ENCODE data around the gene MAOA.

DNA sequence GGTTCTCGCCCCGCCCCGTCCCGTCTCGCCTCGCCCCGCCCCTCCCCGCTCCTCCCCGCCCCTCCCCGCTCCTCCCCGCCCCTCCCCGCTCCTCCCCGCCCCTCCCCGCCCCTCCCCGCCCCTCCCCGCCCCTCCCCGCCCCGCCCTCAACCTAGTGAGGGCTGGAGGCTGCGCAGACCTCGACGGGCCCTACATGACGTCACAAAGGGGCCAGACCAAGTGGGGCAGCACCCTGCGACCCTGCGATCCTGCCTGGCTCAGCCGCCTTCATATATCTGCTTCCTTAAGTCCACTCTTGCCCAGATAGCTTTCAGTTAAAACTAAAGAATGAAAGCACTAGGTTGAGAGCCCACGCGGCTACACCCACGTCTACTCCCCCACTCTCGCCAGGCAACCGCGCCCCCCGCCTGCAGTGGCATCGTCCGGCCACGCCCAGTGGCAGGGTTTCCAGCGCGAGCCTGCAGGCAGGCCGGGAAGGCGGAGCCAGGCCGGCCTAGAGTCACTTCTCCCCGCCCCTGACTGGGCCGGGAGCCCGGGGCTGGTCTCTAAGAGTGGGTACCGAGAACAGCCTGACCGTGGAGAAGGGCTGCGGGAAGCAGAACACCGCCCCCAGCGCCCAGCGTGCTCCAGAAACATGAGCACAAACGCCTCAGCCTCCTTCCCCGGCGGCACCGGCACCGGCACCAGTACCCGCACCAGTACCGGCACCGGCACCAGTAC is 1.5 kb upstream of the MAOA start:
- TF ChIP-seq, protein P1, sequence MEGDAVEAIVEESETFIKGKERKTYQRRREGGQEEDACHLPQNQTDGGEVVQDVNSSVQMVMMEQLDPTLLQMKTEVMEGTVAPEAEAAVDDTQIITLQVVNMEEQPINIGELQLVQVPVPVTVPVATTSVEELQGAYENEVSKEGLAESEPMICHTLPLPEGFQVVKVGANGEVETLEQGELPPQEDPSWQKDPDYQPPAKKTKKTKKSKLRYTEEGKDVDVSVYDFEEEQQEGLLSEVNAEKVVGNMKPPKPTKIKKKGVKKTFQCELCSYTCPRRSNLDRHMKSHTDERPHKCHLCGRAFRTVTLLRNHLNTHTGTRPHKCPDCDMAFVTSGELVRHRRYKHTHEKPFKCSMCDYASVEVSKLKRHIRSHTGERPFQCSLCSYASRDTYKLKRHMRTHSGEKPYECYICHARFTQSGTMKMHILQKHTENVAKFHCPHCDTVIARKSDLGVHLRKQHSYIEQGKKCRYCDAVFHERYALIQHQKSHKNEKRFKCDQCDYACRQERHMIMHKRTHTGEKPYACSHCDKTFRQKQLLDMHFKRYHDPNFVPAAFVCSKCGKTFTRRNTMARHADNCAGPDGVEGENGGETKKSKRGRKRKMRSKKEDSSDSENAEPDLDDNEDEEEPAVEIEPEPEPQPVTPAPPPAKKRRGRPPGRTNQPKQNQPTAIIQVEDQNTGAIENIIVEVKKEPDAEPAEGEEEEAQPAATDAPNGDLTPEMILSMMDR (IDR thresholded peaks at IDR 0.05; ENCODE audit: extremely low read depth in 1 of 2, insufficient read depth in 1 of 2, low read depth in 1 of 2, low read length in 2 of 2) = peak; percentile 9 to 41
- peak; percentile 38 for TF ChIP-seq POLR2AphosphoS5 (IDR thresholded peaks at IDR 0.05; ENCODE audit: insufficient read depth, low read depth, low read length)
